Upper lobe of left lung (tissue), 6 donors: ENCODE measurements around the gene TECTA. TPM values are rescaled to one million over a fixed set of nuclear protein-coding genes. Genes with fewer than 3 reads are reported as not detected.
"Not testable (repeated sequence)": the region's sequence is repeated elsewhere in the genome, so short reads cannot be mapped to it uniquely, and the experiment has no call there.

ENCODE experiments used
- ATAC-seq, 2 donors: fragments of 200-7000 bp; cut with Tn5 transposase; one replicate each; pipeline ENCODE4 v1.9.1; 2022; ENCODE audit warnings: mild to moderate bottlenecking in 2 of 2, moderate library complexity in 2 of 2; ENCODE audit not compliant: low FRiP score in 2 of 2
- DNase-seq, 2 donors: peaks; one replicate each; pipeline ENCODE4 v3.0.0-alpha.2; 2019 to 2020
- H3K27ac ChIP-seq, 4 donors: fragments of 200-600 bp; sonication (generic); one replicate each; pipeline ENCODE4 v1.5.1; 2016 to 2019
- H3K27me3 ChIP-seq, 4 donors: fragments of 200-600 bp; sonication (generic); one replicate each; pipeline ENCODE4 v1.5.1; 2017 to 2019
- H3K36me3 ChIP-seq, 4 donors: fragments of 200-600 bp; sonication (generic); one replicate each; pipeline ENCODE4 v1.5.1; 2016 to 2019
- H3K4me1 ChIP-seq, 4 donors: fragments of 200-600 bp; sonication (generic); one replicate each; pipeline ENCODE4 v1.5.1; 2018 to 2019
- H3K4me3 ChIP-seq, 4 donors: fragments of 200-600 bp; sonication (generic); one replicate each; pipeline ENCODE4 v1.5.1; 2017 to 2019; ENCODE audit warnings: mild to moderate bottlenecking in 2 of 4, moderate library complexity in 1 of 4
- H3K9me3 ChIP-seq, 4 donors: fragments of 200-600 bp; sonication (generic); one replicate each; pipeline ENCODE4 v1.5.1; 2018 to 2019
- CTCF ChIP-seq, 6 experiments: fragments of 450-650 bp in 4 of 6; fragments of 200-600 bp in 2 of 6; sonication (generic) in 2 of 6; IDR thresholded peaks; one replicate each; pipeline ENCODE4 v1.5.1; 2016 to 2019; ENCODE audit warnings: antibody characterized with exemption in 6 of 6
- EP300 ChIP-seq, 4 donors: sonication (generic); formaldehyde crosslinking; IDR thresholded peaks; one replicate each; pipeline ENCODE4 v1.5.1; 2017; ENCODE audit warnings: antibody characterized with exemption in 4 of 4, control low read depth in 2 of 4
- POLR2A ChIP-seq, 4 donors: fragments of 450-650 bp; IDR thresholded peaks; one replicate each; pipeline ENCODE4 v1.5.1; 2016 to 2017; ENCODE audit warnings: antibody characterized with exemption in 4 of 4, mild to moderate bottlenecking in 2 of 4
- POLR2AphosphoS5 ChIP-seq, 2 donors: sonication (generic); formaldehyde crosslinking; IDR thresholded peaks; one replicate each; pipeline ENCODE4 v1.5.1; 2017; ENCODE audit warnings: antibody characterized with exemption in 2 of 2
- WGBS, 2 donors: methylation state at CpG; one replicate each; pipeline ENCODE4 v1.1.5; 2017 to 2018; 5-methylcytosine and 5-hydroxymethylcytosine counted together
- total RNA-seq, 6 donors: library from RNA; depleted of rRNA in 4 of 6; stranded (reverse); fragments of >200 nt in 4 of 6; gene quantifications; one replicate each; pipeline versions ENCODE4 v1.1.0 to v1.2.1, GENCODE V29; 2016 to 2021
- donor health status: DM: no; HTN: no; CAD: no; lungs with moderate emphysema.
- donor health status: DM: no; HTN: yes; CAD: no; lungs with severe emphysema.

TECTA gene
- total RNA-seq, 6 donors from 2014 or later, result 0.89 to 4.7 (median 1.8) TPM

GRCh38 chr11:121159741-121160140 is 58.7 kb downstream of the TECTA start:
- DNase-seq, result no peak
- H3K4me3 ChIP-seq, result no peak overlapping the region
- H3K27ac ChIP-seq, result no peak overlapping the region
- no peaks in the 10 kb centered on the region for H3K36me3 ChIP-seq
- 81 to 85% methylated on average over 3 of the region's 3 CpGs for WGBS, 2 donors
- no peaks in the 10 kb centered on the region for H3K27me3 ChIP-seq
- TF ChIP-seq POLR2A (IDR thresholded peaks at IDR 0.05), result no peak
- TF ChIP-seq EP300 (IDR thresholded peaks at IDR 0.05), result no peak
- no peak for TF ChIP-seq CTCF (IDR thresholded peaks at IDR 0.05)
- no peak for TF ChIP-seq POLR2AphosphoS5 (IDR thresholded peaks at IDR 0.05)
- no peaks in the 10 kb centered on the region for H3K9me3 ChIP-seq
- no peak for ATAC-seq
- no peaks in the 10 kb centered on the region for H3K4me1 ChIP-seq

DNA sequence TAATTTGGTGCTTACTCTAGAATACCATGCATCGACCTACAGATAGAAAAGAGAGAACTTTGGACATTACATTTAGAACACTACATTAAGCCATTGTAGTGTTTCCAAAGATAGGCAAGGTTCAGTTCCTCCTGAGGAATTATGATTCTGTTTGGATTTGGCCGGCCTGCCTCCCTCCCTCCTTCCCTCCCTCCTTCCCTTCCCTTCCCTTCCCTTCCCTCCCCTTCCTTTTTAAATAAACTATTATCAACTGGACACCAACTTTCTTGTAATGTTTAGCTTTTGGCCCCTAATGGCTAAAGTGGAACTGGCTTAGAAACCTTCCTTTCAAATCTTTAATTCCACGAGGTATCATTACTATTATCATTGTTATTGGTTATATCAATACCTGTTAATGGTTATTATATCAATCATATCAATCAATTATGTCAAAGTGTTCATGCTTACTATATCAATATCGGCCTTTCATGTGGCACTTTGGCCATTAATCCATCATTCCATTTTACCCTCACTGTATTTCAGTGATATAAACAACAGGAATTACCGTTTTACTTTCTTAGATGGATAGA is 60.4 kb downstream of the TECTA start:
- Histone ChIP-seq H3K9me3 (no peaks in the 10 kb centered on the region), H3K36me3 (no peaks in the 10 kb centered on the region), H3K4me3 (no peak overlapping the region), H3K4me1 (no peaks in the 10 kb centered on the region), H3K27me3 (no peaks in the 10 kb centered on the region), H3K27ac (no peak overlapping the region)
- DNase-seq (no peak), ATAC-seq (no peak)
- WGBS, 2 donors, result 72 to 89% methylated on average over 4 to 5 of the region's 5 CpGs
- TF ChIP-seq CTCF (IDR thresholded peaks at IDR 0.05), result no peak
- no peak for TF ChIP-seq EP300 (IDR thresholded peaks at IDR 0.05)
- no peak for TF ChIP-seq POLR2A (IDR thresholded peaks at IDR 0.05)
- TF ChIP-seq POLR2AphosphoS5 (IDR thresholded peaks at IDR 0.05), result no peak

- DNase-seq (no peak), ATAC-seq (no peak)
- H3K36me3 ChIP-seq, result no peaks in the 10 kb centered on the region
- H3K27ac ChIP-seq, result no peak overlapping the region
- WGBS, 2 donors, result 74% methylated on average over 6 of the region's 6 CpGs
- no peaks in the 10 kb centered on the region for H3K27me3 ChIP-seq
- no peak overlapping the region for H3K4me3 ChIP-seq
- H3K4me1 ChIP-seq, result no peaks in the 10 kb centered on the region
- no peak for TF ChIP-seq EP300 (IDR thresholded peaks at IDR 0.05)
- no peak for TF ChIP-seq POLR2A (IDR thresholded peaks at IDR 0.05)
- TF ChIP-seq CTCF (IDR thresholded peaks at IDR 0.05), result no peak
- H3K9me3 ChIP-seq, result no peaks in the 10 kb centered on the region
These were observed 62.7 kb downstream of the TECTA start for GRCh38 chr11:121163658-121164308.

- H3K9me3 ChIP-seq, result peaks cover 4 to 11% (median 10%) of the 10 kb centered on the region in 4 donors
- H3K4me1 ChIP-seq, H3K36me3 ChIP-seq, H3K4me3 ChIP-seq, DNase-seq, H3K27ac ChIP-seq, ATAC-seq, H3K27me3 ChIP-seq: not testable (repeated sequence)
- 71 to 83% methylated on average over 6 to 10 of the region's 10 CpGs for WGBS, 2 donors
These were observed 76.6 kb downstream of the TECTA start for GRCh38 chr11:121177629-121178028.

DNA sequence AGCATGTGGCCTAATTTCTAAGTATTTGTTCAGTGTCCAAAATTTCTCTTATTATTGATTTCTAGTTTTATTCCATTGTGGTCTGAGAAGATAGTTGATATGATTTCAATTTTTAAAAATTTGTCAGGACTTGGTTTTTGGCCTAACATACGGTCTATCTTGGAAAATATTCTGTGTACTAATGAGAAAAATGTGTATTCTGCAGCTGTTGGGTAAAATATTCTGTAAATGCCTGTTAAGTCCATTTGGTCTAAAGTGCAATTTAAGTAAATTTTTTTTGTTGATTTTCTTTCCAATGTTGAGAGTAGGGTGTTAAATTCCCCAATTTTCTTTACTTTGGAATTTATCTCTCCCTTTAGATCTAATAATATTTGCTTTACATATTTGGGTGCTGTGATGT is 78.3 kb downstream of the TECTA start:
- TF ChIP-seq POLR2A (IDR thresholded peaks at IDR 0.05), result no peak
- TF ChIP-seq POLR2AphosphoS5 (IDR thresholded peaks at IDR 0.05), result no peak
- no peak for TF ChIP-seq CTCF (IDR thresholded peaks at IDR 0.05)
- TF ChIP-seq EP300 (IDR thresholded peaks at IDR 0.05), result no peak
- Histone ChIP-seq H3K27ac (no peak overlapping the region), H3K36me3 (no peaks in the 10 kb centered on the region), H3K4me3 (no peak overlapping the region), H3K4me1 (no peaks in the 10 kb centered on the region), H3K27me3 (no peaks in the 10 kb centered on the region), H3K9me3 (peaks cover 4 to 11% (median 10%) of the 10 kb centered on the region in 4 donors)
- 83 to 84% methylated on average over 1 of the region's 1 CpG for WGBS, 2 donors
- DNase-seq (no peak), ATAC-seq (no peak)
